Gastrocnemius medialis (tissue), 4 donors: ENCODE results near the gene PPIE. TPM values are rescaled to one million over a fixed set of nuclear protein-coding genes. Genes with fewer than 3 reads are reported as not detected.
A peak's percentile ranks its signal among the peaks of the same experiment; 100 is the strongest.
"Not testable (repeated sequence)": the region's sequence is repeated elsewhere in the genome, so short reads cannot be mapped to it uniquely, and the experiment has no call there.

Experiments used
- ATAC-seq, 2 donors: fragments of 150-250 bp; one replicate each; pipeline ENCODE4 v1.9.1; 2016
- DNase-seq, 2 donors: peaks; one replicate each; pipeline ENCODE4 v3.0.0-alpha.2; 2019
- H3K27ac ChIP-seq, 4 donors: fragments of 200-600 bp; sonication (generic); 1 replicate in 1 of 4; 2 replicates in 3 of 4; pipeline ENCODE4 v1.5.1; 2016 to 2018; ENCODE audit warnings: mild to moderate bottlenecking in 2 of 4, moderate library complexity in 1 of 4
- H3K27me3 ChIP-seq, 3 donors: fragments of 200-600 bp; sonication (generic) in 2 of 3; 1 replicate in 1 of 3; 2 replicates in 2 of 3; pipeline versions ENCODE4 v1.5.1 to v1.6.0; 2016 to 2019; ENCODE audit warnings: mild to moderate bottlenecking in 1 of 3, moderate library complexity in 1 of 3
- H3K36me3 ChIP-seq, 2 donors: fragments of 200-600 bp; sonication (generic) in 1 of 2; one replicate each; pipeline ENCODE4 v1.5.1; 2017 to 2018
- H3K4me1 ChIP-seq, 2 donors: fragments of 200-600 bp; sonication (generic) in 1 of 2; one replicate each; pipeline ENCODE4 v1.5.1; 2016 to 2017; ENCODE audit warnings: mild to moderate bottlenecking in 2 of 2
- H3K4me3 ChIP-seq, 4 donors: fragments of 200-600 bp; sonication (generic) in 3 of 4; 1 replicate in 1 of 4; 2 replicates in 3 of 4; pipeline ENCODE4 v1.5.1; 2016 to 2019; ENCODE audit warnings: mild to moderate bottlenecking in 2 of 4
- H3K9me3 ChIP-seq, 3 donors: fragments of 200-600 bp; sonication (generic) in 2 of 3; 1 replicate in 1 of 3; 2 replicates in 2 of 3; pipeline ENCODE4 v1.5.1; 2016 to 2019
- POLR2A ChIP-seq, 2 donors: fragments of 450-650 bp; IDR thresholded peaks; one replicate each; pipeline ENCODE4 v1.6.1; 2017; ENCODE audit warnings: antibody characterized with exemption in 2 of 2, mild to moderate bottlenecking in 2 of 2, moderate library complexity in 2 of 2
- in situ Hi-C, 4 donors: fragments of 200-750 bp; cut with MboI; loops; one replicate each; pipeline versions ENCODE4 v1.15.0 to v1.8.0; 2017; ENCODE audit warnings: low sequenced_read_pairs in 4 of 4
- intact Hi-C: fragments of 100-400 bp; cut with DNase I; formaldehyde crosslinking; loops from one replicate; pipeline ENCODE4 v1.15.1; 2023; ENCODE audit warnings: low total_unique reads
- total RNA-seq, 4 donors: library from RNA; depleted of rRNA; stranded (reverse); fragments of >200 nt; gene quantifications; one replicate each; pipeline versions ENCODE4 v1.1.0 to v1.2.3, GENCODE V29; 2016
- TF ChIP-seq, protein P1 (sequence below), 5 experiments: fragments of 450-650 bp in 3 of 5; fragments of 200-600 bp in 2 of 5; sonication (generic) in 2 of 5; IDR thresholded peaks in 4 of 5; conservative IDR thresholded peaks in 1 of 5; 1 replicate in 4 of 5; 2 replicates in 1 of 5; pipeline ENCODE4 v1.5.1; 2016 to 2019; ENCODE audit warnings: antibody characterized with exemption in 5 of 5, mild to moderate bottlenecking in 3 of 5, moderate library complexity in 3 of 5

Gene PPIE
- total RNA-seq, 4 donors from 2014 or later = 22.9 to 30.1 (median 27.2) TPM

DNA sequence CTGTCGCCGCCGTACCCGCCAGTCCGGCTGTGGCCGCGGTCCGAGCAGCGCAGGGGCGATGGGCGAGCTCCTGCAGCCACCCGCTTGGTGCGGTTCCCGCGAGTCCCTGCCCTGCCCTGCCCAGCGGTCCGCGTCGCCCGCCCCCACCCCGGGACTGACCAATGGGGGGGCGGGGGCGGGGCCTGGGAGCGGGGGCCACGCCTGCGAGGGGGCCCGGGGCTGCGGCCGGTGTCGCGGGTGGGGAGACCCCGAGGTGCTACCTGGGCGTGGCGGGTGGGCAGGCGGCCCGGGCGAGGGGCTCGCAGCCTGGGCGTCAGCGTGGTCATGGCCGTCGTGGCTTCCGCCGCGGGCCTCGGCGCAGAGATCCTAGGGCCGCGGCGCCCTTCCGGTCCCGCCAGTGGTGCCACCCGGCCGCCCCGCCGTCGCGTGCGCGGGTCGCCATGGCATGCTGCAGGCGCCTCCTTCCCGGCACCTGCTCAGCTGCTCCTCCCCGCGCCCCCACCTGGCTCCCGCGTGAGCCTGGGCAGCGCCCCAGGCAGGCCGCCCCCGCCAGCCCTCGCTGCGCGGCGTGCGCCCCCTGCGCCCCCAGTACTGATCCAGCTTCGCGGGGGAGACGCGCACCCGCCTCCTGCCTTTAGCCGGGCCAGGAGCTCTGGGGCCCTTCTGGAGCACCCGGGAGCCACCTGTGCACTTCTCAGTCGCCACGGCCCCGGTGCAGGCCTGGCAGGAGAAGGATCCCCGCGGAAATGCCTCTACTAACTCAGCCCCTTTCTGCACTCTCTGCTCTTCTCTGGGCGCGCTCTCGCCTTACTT is 50.3 kb downstream of the PPIE start, which contains the start of gene BMP8B:
TSS of gene BMP8B (minus strand) at position 108 of the 813 bp plus-strand sequence. CDS start 380 bp downstream, outside the sequence.
- Histone ChIP-seq H3K27ac (no peak within 1 kb of the TSS), H3K9me3 (no peaks in the 10 kb centered on the region), H3K4me1 (no peaks in the 10 kb centered on the region), H3K4me3 (peak within 1 kb of the TSS; percentile 40 to 55 (median 46)), H3K36me3 (no peaks in the 10 kb centered on the region), H3K27me3 (peaks cover 14 to 19% (median 15%) of the 10 kb centered on the region in 3 donors)
- no peak for TF ChIP-seq POLR2A (IDR thresholded peaks at IDR 0.05)
- TF ChIP-seq, protein P1, sequence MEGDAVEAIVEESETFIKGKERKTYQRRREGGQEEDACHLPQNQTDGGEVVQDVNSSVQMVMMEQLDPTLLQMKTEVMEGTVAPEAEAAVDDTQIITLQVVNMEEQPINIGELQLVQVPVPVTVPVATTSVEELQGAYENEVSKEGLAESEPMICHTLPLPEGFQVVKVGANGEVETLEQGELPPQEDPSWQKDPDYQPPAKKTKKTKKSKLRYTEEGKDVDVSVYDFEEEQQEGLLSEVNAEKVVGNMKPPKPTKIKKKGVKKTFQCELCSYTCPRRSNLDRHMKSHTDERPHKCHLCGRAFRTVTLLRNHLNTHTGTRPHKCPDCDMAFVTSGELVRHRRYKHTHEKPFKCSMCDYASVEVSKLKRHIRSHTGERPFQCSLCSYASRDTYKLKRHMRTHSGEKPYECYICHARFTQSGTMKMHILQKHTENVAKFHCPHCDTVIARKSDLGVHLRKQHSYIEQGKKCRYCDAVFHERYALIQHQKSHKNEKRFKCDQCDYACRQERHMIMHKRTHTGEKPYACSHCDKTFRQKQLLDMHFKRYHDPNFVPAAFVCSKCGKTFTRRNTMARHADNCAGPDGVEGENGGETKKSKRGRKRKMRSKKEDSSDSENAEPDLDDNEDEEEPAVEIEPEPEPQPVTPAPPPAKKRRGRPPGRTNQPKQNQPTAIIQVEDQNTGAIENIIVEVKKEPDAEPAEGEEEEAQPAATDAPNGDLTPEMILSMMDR (IDR thresholded peaks at IDR 0.05 in 4 of 5, conservative IDR thresholded peaks at IDR 0.05 in 1 of 5) = no peak
- intact Hi-C loops (no loop called here), in situ Hi-C loops (no loop called here)
- DNase-seq (peak in 1 of 2 donors; percentile 8), ATAC-seq (peak; percentile 52 to 57)

DNA sequence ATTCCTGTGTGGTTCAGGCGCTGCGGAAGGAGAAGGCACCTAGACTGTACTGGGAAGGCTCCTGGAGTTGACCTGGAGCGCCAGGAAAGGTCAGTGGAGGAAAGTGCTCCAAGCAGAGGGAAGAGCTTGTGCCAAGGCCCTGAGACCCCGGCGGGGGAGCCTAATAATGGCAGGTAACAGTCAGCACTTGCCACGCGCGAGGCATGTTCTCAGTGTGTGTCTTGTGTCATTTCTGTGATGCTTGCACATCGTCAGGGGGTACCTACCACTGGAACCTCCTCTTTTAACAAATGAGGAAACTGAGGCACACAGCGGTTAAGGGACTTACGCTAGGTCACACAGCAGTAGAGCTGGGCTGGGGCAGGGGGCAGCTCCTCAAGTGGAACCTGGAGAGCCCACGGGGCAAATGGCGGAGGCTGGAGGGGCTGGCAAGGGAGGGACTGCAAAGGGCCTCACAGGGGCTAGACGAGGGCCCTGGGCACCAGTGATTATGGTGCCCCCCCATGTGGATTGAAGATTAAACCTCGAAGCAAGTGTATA is 51.0 kb downstream of the PPIE start:
- peak overlapping the region in 3 of 4 donors; percentile 40 to 55 (median 47) for H3K4me3 ChIP-seq

DNA sequence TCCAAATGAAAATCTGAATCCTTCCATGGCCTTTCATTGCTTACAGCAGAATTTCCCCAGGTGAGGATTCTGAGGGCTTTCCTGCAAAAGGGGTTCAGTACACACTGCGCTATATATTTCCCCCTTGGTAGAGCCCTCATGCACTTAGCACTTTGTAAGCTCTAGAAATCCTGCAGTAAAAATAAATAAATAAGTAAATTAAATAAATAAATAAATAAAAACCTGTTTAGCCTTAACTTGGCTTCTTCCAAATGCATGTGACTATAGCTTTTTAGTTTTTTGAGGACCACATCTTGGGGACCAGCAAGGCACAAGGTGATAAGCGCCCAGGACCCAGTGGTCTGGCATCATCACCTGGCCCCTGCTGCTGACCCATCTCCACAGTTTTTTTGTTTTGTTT is 53.2 kb downstream of the PPIE start:
- ATAC-seq = no peak

More for the DNA sequence above, 51.0 kb downstream of the PPIE start:
- ATAC-seq (peak in 1 of 2 donors; percentile 16), DNase-seq (no peak)
- intact Hi-C loops (no loop called here), in situ Hi-C loops (loop anchor here in 1 of 4 donors (10.0 kb wide), 1 partner anchor 185 kb away; no protein-coding TSS in a partner anchor)
- peaks cover 14 to 19% (median 15%) of the 10 kb centered on the region in 3 donors for H3K27me3 ChIP-seq
- no peaks in the 10 kb centered on the region for H3K9me3 ChIP-seq
- H3K4me1 ChIP-seq = no peaks in the 10 kb centered on the region
- no peak for TF ChIP-seq POLR2A (IDR thresholded peaks at IDR 0.05)
- H3K36me3 ChIP-seq = no peaks in the 10 kb centered on the region
- no peak overlapping the region for H3K27ac ChIP-seq

DNA sequence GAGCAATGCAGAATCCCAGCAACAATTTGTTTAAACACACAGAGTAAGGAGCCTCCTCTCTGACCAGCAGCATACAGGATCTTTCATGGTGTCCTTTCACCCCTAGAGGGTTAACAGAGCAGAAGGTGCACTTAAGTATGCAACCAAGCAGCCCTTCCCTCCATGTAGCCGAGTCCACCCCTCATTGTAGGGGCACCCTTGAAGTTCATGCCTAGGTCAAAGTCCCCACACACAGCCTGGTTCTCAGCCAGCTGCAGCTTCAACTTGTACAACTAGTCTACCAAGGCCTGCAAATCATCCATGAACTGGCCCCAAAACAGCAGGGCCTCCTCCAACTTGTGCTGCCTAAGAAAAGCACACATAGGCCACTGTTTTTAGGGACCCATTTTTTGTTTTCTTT is 57.0 kb downstream of the PPIE start:
- ATAC-seq = no peak
- Histone ChIP-seq H3K27ac (no peak overlapping the region), H3K36me3 (no peaks in the 10 kb centered on the region), H3K4me1 (peaks cover 4 to 6% of the 10 kb centered on the region in 2 donors), H3K4me3 (no peak overlapping the region), H3K9me3 (no peaks in the 10 kb centered on the region), H3K27me3 (no peaks in the 10 kb centered on the region)
- intact Hi-C loops (no loop called here), in situ Hi-C loops (loop anchor here in 1 of 4 donors (10.0 kb wide), 1 partner anchor 191 kb away; no protein-coding TSS in a partner anchor)
- no peak for TF ChIP-seq POLR2A (IDR thresholded peaks at IDR 0.05)
- TF ChIP-seq, protein P1 (IDR thresholded peaks at IDR 0.05 in 4 of 5, conservative IDR thresholded peaks at IDR 0.05 in 1 of 5) = no peak
- no peak for DNase-seq

More for the DNA sequence above, 53.2 kb downstream of the PPIE start:
- Histone ChIP-seq H3K27me3 (peaks cover 14 to 19% (median 15%) of the 10 kb centered on the region in 3 donors), H3K4me1 (no peaks in the 10 kb centered on the region), H3K9me3 (no peaks in the 10 kb centered on the region), H3K36me3 (no peaks in the 10 kb centered on the region), H3K4me3 (no peak overlapping the region), H3K27ac (no peak overlapping the region)
- no peak for DNase-seq
- in situ Hi-C loops = loop anchor here in 1 of 4 donors (10.0 kb wide), 1 partner anchor 187 kb away; no protein-coding TSS in a partner anchor
- intact Hi-C loops = no loop called here
- TF ChIP-seq, protein P1 (IDR thresholded peaks at IDR 0.05 in 4 of 5, conservative IDR thresholded peaks at IDR 0.05 in 1 of 5) = no peak
- no peak for TF ChIP-seq POLR2A (IDR thresholded peaks at IDR 0.05)

DNA sequence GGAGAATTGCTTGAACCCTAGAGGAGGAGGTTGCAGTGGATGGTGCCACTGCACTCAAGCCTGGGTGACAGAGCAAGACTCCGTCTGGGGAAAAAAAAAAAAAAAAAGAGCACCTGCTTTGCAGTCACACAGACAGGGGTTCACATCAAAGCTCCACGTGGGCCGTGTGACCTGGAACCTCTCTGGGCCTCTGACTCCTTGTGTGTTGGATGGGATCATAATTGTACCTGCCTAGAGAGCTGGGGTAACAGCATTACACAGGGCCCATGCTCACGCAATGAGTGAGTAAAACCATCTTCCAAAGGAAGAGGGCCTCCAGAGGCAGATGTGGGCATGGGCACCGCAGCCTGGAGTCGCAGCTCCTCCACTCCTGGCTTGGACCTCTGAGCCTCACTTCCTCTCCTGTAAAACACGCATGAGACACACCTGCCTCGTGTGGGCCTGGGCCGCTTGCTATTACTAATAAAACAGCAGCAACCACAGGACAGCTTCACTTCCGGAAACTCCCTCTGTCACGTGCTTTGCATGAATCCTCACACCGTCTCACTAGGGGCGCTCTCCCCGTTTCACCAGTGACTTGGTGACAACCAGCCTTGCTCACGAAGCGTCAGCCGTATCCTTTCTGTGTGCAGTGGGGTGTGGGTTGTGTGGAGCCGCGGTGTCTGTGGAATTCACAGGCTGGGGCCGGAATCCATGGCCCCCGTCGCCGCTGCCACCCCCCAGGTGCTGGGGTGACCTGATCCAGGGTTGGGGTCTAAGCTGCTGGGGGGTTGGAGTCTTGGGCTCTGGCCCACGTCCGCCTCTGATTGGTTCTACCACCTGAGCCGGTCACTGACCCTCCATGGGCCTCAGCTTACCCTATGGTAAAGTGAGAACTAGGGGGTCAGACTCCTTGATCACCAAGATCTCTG is 60.4 kb downstream of the PPIE start:
- peak; percentile 36 to 53 for DNase-seq

More for the DNA sequence above, 60.4 kb downstream of the PPIE start:
- H3K4me1 ChIP-seq, H3K9me3 ChIP-seq, H3K36me3 ChIP-seq, H3K27me3 ChIP-seq: not testable (repeated sequence)
- peak overlapping the region in 1 of 4 donors; percentile 10 for H3K4me3 ChIP-seq
- intact Hi-C loops = loop anchor here (2.0 kb wide), 1 partner anchor 192 kb away; no protein-coding TSS in a partner anchor
- in situ Hi-C loops = loop anchor here in 1 of 4 donors (10.0 kb wide), 1 partner anchor 194 kb away; no protein-coding TSS in a partner anchor
- peak overlapping the region in 1 of 4 donors; percentile 24 for H3K27ac ChIP-seq
- peak; percentile 48 to 79 for ATAC-seq
